Gastroesophageal sphincter (tissue), 4 donors: ENCODE results near the gene ADGRG7. TPM values are rescaled to one million over a fixed set of nuclear protein-coding genes. Genes with fewer than 3 reads are reported as not detected.

Experiments used
- ATAC-seq: fragments of 150-250 bp; one replicate; pipeline ENCODE4 v1.9.1; 2016; ENCODE audit warnings: mild to moderate bottlenecking, moderate library complexity
- H3K27ac ChIP-seq, 4 donors: fragments of 200-600 bp; sonication (generic) in 3 of 4; 1 replicate in 3 of 4; 2 replicates in 1 of 4; pipeline ENCODE4 v1.5.1; 2016 to 2019
- H3K27me3 ChIP-seq: fragments of 200-600 bp; sonication (generic); one replicate; pipeline ENCODE4 v1.5.1; 2019
- H3K36me3 ChIP-seq, 2 donors: fragments of 200-600 bp; sonication (generic); one replicate each; pipeline ENCODE4 v1.5.1; 2019; ENCODE audit warnings: control low read depth in 1 of 2
- H3K4me1 ChIP-seq, 3 donors: fragments of 200-600 bp; sonication (generic); 1 replicate in 2 of 3; 2 replicates in 1 of 3; pipeline ENCODE4 v1.5.1; 2016 to 2019; ENCODE audit warnings: control low read depth in 2 of 3
- H3K4me3 ChIP-seq, 2 donors: fragments of 200-600 bp; sonication (generic); one replicate each; pipeline ENCODE4 v1.5.1; 2019; ENCODE audit warnings: mild to moderate bottlenecking in 1 of 2, moderate library complexity in 1 of 2
- H3K9me3 ChIP-seq, 3 donors: fragments of 200-600 bp; sonication (generic); one replicate each; pipeline ENCODE4 v1.5.1; 2017 to 2019; ENCODE audit warnings: control low read depth in 2 of 3
- CTCF ChIP-seq, 4 experiments: fragments of 200-600 bp in 2 of 4; fragments of 450-650 bp in 2 of 4; sonication (generic) in 1 of 4; IDR thresholded peaks; one replicate each; pipeline ENCODE4 v1.5.1; 2017 to 2019; ENCODE audit warnings: antibody characterized with exemption in 4 of 4, mild to moderate bottlenecking in 2 of 4, moderate library complexity in 2 of 4
- EP300 ChIP-seq: sonication (generic); formaldehyde crosslinking; IDR thresholded peaks from one replicate; pipeline ENCODE4 v1.6.1; 2017; ENCODE audit warnings: antibody characterized with exemption, mild to moderate bottlenecking
- POLR2A ChIP-seq, 2 donors: fragments of 450-650 bp; IDR thresholded peaks; one replicate each; pipeline ENCODE4 v1.6.1; 2017; ENCODE audit warnings: antibody characterized with exemption in 2 of 2, mild to moderate bottlenecking in 2 of 2, moderate library complexity in 1 of 2
- POLR2AphosphoS5 ChIP-seq: sonication (generic); formaldehyde crosslinking; IDR thresholded peaks from one replicate; pipeline ENCODE4 v1.6.1; 2017; ENCODE audit warnings: antibody characterized with exemption
- WGBS, 2 donors: methylation state at CpG; one replicate each; pipeline ENCODE4 v1.1.5; 2018; ENCODE audit warnings: low coverage in 1 of 2; 5-methylcytosine and 5-hydroxymethylcytosine counted together
- total RNA-seq, 4 donors: library from RNA; depleted of rRNA; stranded (reverse); fragments of >200 nt; gene quantifications; one replicate each; pipeline ENCODE4 v1.1.0, GENCODE V29; 2016

The ADGRG7 gene
- total RNA-seq, 4 donors from 2014 or later: 0.13 TPM; not detected in 3

DNA sequence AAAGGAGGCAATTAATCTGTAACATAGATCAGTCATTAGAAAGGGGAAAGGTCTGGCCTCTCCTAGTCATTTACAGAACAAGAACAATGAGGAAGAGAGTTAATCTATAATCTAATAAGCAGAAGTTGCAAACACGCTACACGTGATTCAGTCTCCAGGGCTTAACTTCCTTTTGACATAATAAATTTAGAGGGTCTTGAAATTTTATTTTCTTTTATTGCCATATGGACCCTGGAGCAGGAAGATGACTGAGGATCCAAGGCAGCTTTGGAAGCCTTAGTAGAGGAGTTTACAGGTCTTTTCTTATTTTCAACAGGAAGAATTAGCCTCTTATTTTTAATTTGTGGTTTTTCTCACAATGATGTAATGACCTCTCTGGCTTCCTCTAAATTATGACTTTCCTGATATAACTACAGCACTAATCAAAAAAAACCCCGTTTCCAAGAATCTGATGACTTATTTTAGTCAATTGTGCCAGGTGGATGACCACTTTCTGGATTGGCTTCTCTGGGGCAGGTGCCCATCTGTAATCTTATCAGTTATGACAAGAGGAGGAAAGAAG, 32.2 kb downstream of the ADGRG7 start:
- WGBS, 2 donors: 55 to 95% methylated on average over 2 to 3 of the region's 3 CpGs
- Histone ChIP-seq H3K4me3 (no peak overlapping the region), H3K4me1 (no peaks in the 10 kb centered on the region), H3K36me3 (no peaks in the 10 kb centered on the region), H3K27ac (no peak overlapping the region), H3K27me3 (no peaks in the 10 kb centered on the region), H3K9me3 (no peaks in the 10 kb centered on the region)
- ATAC-seq: no peak
- no peak for TF ChIP-seq CTCF (IDR thresholded peaks at IDR 0.05)
- TF ChIP-seq POLR2A (IDR thresholded peaks at IDR 0.05): no peak
- TF ChIP-seq POLR2AphosphoS5: no peak
- TF ChIP-seq EP300: no peak

DNA sequence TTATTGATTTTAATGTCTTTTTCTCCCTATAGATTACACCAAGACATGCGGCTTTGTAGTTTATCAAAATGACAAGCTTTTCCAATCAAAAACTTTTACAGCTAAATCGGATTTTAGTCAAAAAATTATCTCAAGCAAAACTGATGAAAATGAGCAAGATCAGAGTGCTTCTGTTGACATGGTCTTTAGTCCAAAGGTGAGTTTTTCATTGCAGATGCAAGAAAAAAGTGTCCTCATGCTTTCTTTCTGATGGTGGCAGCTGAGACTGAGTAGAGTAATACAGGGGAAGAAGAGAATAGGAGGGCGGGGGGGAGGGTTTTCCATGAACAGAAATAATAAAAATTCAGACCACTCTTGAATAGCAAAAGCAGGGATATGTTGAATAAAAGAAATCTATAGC, 36.5 kb downstream of the ADGRG7 start:
- no peaks in the 10 kb centered on the region for H3K27me3 ChIP-seq
- H3K4me1 ChIP-seq: no peaks in the 10 kb centered on the region
- no peaks in the 10 kb centered on the region for H3K36me3 ChIP-seq
- no peak overlapping the region for H3K4me3 ChIP-seq
- no peaks in the 10 kb centered on the region for H3K9me3 ChIP-seq
- WGBS, 2 donors: 76 to 93% methylated on average over 3 of the region's 3 CpGs
- ATAC-seq: no peak
- TF ChIP-seq EP300: no peak
- TF ChIP-seq CTCF (IDR thresholded peaks at IDR 0.05): no peak
- TF ChIP-seq POLR2A (IDR thresholded peaks at IDR 0.05): no peak
- TF ChIP-seq POLR2AphosphoS5: no peak
- no peak overlapping the region for H3K27ac ChIP-seq

- no peaks in the 10 kb centered on the region for H3K4me1 ChIP-seq
- no peaks in the 10 kb centered on the region for H3K9me3 ChIP-seq
- 46 to 58% methylated on average over 3 of the region's 3 CpGs for WGBS, 2 donors
- no peaks in the 10 kb centered on the region for H3K36me3 ChIP-seq
- H3K27ac ChIP-seq: no peak overlapping the region
- no peak for ATAC-seq
- H3K4me3 ChIP-seq: no peak overlapping the region
- H3K27me3 ChIP-seq: no peaks in the 10 kb centered on the region
- TF ChIP-seq POLR2A (IDR thresholded peaks at IDR 0.05): no peak
- no peak for TF ChIP-seq EP300
- TF ChIP-seq CTCF (IDR thresholded peaks at IDR 0.05): no peak
- no peak for TF ChIP-seq POLR2AphosphoS5
These were observed 37.8 kb downstream of the ADGRG7 start for GRCh38 chr3:100647171-100647570.

DNA sequence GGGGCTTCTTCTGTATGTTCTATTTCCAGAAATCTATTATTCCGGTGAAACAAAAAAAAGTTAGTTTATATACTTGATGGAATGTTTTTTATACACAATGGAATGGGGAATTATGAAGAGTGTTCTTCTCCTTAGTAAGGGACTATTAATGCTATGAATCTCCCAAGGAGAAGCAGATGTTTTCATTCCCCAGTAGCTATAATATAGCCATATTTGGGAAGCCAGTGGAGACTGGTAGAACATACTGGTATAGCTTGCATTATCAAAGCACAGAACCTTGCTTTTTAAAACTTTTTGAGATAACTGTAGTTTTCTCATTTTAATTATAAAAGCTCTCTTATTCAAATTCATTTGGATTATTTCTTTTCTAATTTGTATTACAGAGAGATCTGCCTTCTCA, 38.3 kb downstream of the ADGRG7 start:
- TF ChIP-seq EP300: no peak
- TF ChIP-seq POLR2AphosphoS5: no peak
- TF ChIP-seq CTCF (IDR thresholded peaks at IDR 0.05): no peak
- TF ChIP-seq POLR2A (IDR thresholded peaks at IDR 0.05): no peak
- no peak for ATAC-seq
- Histone ChIP-seq H3K9me3 (no peaks in the 10 kb centered on the region), H3K36me3 (no peaks in the 10 kb centered on the region), H3K4me1 (no peaks in the 10 kb centered on the region), H3K27ac (no peak overlapping the region), H3K4me3 (no peak overlapping the region), H3K27me3 (no peaks in the 10 kb centered on the region)
- WGBS, 2 donors: 50 to 71% methylated on average over 1 of the region's 1 CpG
